Gastrocnemius medialis (tissue), 4 donors: ENCODE data around the gene YKT6.

Source experiments
- POLR2A ChIP-seq, 2 donors: fragments of 450-650 bp; IDR thresholded peaks; one replicate each; pipeline ENCODE4 v1.6.1; 2017; ENCODE audit warnings: antibody characterized with exemption in 2 of 2, mild to moderate bottlenecking in 2 of 2, moderate library complexity in 2 of 2
- TF ChIP-seq, protein P1 (sequence below), 5 experiments: fragments of 450-650 bp in 3 of 5; fragments of 200-600 bp in 2 of 5; sonication (generic) in 2 of 5; IDR thresholded peaks in 4 of 5; conservative IDR thresholded peaks in 1 of 5; 1 replicate in 4 of 5; 2 replicates in 1 of 5; pipeline ENCODE4 v1.5.1; 2016 to 2019; ENCODE audit warnings: antibody characterized with exemption in 5 of 5, mild to moderate bottlenecking in 3 of 5, moderate library complexity in 3 of 5

DNA sequence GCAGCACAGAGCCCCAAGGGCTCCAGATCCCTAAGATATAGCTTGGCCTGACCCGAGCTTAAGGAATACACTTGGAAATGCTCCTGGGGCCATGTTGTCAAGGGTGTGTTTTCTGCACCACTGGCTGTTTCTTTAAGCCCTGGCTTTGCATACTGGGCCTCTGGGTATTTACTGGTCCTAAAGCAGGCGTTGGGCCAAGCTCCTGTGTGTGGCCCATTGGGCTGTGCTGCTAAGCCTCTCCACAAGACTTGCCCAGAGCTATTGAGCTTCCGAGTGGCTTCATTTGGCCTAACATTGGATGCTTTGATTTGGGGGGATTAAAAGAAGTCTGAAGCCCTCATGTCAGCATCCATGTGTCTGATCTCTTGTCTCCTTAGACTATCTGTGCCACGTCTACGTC is 5.2 kb downstream of the YKT6 start:
- TF ChIP-seq, protein P1, sequence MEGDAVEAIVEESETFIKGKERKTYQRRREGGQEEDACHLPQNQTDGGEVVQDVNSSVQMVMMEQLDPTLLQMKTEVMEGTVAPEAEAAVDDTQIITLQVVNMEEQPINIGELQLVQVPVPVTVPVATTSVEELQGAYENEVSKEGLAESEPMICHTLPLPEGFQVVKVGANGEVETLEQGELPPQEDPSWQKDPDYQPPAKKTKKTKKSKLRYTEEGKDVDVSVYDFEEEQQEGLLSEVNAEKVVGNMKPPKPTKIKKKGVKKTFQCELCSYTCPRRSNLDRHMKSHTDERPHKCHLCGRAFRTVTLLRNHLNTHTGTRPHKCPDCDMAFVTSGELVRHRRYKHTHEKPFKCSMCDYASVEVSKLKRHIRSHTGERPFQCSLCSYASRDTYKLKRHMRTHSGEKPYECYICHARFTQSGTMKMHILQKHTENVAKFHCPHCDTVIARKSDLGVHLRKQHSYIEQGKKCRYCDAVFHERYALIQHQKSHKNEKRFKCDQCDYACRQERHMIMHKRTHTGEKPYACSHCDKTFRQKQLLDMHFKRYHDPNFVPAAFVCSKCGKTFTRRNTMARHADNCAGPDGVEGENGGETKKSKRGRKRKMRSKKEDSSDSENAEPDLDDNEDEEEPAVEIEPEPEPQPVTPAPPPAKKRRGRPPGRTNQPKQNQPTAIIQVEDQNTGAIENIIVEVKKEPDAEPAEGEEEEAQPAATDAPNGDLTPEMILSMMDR (IDR thresholded peaks at IDR 0.05 in 4 of 5, conservative IDR thresholded peaks at IDR 0.05 in 1 of 5): no peak
- TF ChIP-seq POLR2A (IDR thresholded peaks at IDR 0.05): no peak
